GM23338 (cell line): Measurements from ENCODE around the gene SYNDIG1. TPM values are rescaled to one million over a fixed set of nuclear protein-coding genes. Genes with fewer than 3 reads are reported as not detected.

Experiments
- CREB1 ChIP-seq: fragments of 250-450 bp; sonication (Bioruptor Pico); IDR thresholded peaks from 2 replicates; pipeline ENCODE4 v1.5.0; 2020; ENCODE audit warnings: low read depth, mild to moderate bottlenecking, moderate library complexity
- EZH2phosphoT487 ChIP-seq: fragments of 200-600 bp; sonication (generic); IDR thresholded peaks from one replicate; pipeline ENCODE4 v1.8.1; 2018; ENCODE audit warnings: antibody characterized with exemption; ENCODE audit not compliant: unreplicated experiment
- NANOG ChIP-seq: IDR thresholded peaks from 2 replicates; pipeline ENCODE4 v1.6.1; 2016; ENCODE audit warnings: antibody characterized with exemption, borderline replicate concordance
- POLR2AphosphoS5 ChIP-seq: IDR thresholded peaks from 2 replicates; pipeline ENCODE4 v1.6.1; 2016; ENCODE audit warnings: antibody characterized with exemption, low read depth
- ZNF462 ChIP-seq: fragments of 250-450 bp; sonication (Bioruptor Pico); IDR thresholded peaks from 2 replicates; pipeline ENCODE4 v1.5.0; 2020; ENCODE audit warnings: mild to moderate bottlenecking, moderate library complexity
- polyA plus RNA-seq: library from polyadenylated mRNA; unstranded; fragments of >200 nt; fragmentation: Nextera tagmentation; extraction: Ambion mirVana; gene quantifications from 2 replicates; pipeline ENCODE4 v1.2.1, GENCODE V29; 2016
- total RNA-seq: library from RNA; depleted of rRNA; stranded (reverse); fragments of >200 nt; shearing (Covaris generic); gene quantifications from 2 replicates; pipeline ENCODE4 v1.2.3, GENCODE V29; 2014
- TF ChIP-seq, protein P1 (sequence below): IDR thresholded peaks from 2 replicates; pipeline ENCODE4 v1.6.1; 2016; ENCODE audit warnings: antibody characterized with exemption
- TF ChIP-seq, protein P2 (sequence below): IDR thresholded peaks from one replicate; pipeline ENCODE4 v1.6.1; 2018; ENCODE audit warnings: antibody characterized with exemption; ENCODE audit not compliant: unreplicated experiment

SYNDIG1 gene
- total and polyA plus RNA-seq, 2 experiments from 2014 or later, result 2.8 to 4.8 TPM

DNA sequence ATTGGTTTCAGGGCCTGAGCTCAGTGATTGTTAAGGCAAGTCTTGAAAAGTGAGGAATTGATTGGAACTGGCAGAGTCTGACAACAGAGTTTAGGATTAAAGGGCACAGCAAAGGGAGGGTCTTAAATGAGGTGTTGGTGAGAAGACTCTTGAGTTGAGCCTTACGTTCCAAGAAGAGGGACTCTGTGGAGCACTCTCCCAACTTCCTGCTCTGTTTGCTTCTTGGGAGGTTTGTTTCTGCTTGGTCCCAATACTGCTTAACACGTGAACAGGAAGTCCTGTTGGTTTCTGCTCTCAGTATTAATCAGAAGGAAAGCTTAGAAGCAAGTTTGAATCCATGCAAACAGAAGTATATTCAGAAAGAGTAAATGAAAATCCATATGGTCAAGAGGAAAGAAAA, 15.6 kb upstream of the SYNDIG1 start (continued):
- TF ChIP-seq ZNF462 (no peak), POLR2AphosphoS5 (no peak), EZH2phosphoT487 (no peak), NANOG (no peak), CREB1 (CRISPR knock-in tag) (no peak)
- TF ChIP-seq, protein P1, sequence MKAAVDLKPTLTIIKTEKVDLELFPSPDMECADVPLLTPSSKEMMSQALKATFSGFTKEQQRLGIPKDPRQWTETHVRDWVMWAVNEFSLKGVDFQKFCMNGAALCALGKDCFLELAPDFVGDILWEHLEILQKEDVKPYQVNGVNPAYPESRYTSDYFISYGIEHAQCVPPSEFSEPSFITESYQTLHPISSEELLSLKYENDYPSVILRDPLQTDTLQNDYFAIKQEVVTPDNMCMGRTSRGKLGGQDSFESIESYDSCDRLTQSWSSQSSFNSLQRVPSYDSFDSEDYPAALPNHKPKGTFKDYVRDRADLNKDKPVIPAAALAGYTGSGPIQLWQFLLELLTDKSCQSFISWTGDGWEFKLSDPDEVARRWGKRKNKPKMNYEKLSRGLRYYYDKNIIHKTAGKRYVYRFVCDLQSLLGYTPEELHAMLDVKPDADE, result no peak
- TF ChIP-seq, protein P2, sequence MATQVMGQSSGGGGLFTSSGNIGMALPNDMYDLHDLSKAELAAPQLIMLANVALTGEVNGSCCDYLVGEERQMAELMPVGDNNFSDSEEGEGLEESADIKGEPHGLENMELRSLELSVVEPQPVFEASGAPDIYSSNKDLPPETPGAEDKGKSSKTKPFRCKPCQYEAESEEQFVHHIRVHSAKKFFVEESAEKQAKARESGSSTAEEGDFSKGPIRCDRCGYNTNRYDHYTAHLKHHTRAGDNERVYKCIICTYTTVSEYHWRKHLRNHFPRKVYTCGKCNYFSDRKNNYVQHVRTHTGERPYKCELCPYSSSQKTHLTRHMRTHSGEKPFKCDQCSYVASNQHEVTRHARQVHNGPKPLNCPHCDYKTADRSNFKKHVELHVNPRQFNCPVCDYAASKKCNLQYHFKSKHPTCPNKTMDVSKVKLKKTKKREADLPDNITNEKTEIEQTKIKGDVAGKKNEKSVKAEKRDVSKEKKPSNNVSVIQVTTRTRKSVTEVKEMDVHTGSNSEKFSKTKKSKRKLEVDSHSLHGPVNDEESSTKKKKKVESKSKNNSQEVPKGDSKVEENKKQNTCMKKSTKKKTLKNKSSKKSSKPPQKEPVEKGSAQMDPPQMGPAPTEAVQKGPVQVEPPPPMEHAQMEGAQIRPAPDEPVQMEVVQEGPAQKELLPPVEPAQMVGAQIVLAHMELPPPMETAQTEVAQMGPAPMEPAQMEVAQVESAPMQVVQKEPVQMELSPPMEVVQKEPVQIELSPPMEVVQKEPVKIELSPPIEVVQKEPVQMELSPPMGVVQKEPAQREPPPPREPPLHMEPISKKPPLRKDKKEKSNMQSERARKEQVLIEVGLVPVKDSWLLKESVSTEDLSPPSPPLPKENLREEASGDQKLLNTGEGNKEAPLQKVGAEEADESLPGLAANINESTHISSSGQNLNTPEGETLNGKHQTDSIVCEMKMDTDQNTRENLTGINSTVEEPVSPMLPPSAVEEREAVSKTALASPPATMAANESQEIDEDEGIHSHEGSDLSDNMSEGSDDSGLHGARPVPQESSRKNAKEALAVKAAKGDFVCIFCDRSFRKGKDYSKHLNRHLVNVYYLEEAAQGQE, result no peak
